ENCODE data around the gene RALBP1.

DNA sequence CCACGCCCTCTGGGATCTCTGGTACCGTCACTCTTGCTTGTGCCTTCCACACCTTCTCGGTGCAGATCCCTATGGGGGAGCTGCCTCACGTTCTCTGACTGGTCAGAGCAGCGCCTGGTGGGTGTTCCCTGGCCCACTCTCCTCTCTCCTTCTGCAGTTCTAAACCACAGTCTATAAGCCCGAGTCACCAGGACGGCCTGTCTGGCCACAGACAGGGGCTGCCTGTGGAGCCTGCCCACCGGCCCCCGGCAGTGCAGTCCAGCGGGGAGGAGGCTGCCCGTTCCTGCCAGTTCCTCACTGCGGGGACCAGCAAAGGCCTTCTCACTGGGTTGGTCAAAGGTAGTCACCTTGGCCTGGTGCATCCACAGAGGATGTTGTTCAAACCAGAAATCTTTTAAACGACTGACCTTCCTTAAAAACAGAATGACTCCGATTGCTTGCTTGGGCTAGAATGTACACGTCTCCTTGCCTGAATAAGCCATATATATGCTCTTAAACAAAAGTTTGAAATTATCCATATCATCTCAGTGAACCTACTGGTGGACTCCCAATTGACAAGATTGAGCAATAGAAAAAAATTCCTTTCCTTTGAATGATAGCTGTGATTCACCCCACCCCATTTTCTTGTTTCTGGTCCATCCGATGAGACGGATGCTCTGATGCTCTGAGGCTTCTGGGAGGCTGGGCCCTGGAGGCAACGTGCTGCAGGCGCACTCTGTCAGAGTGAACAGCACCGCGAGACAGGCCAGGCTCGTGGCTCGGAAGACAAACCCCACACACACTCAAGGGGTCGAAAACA is 61.2 kb downstream of the RALBP1 start:
- TF ChIP-seq, protein P1, sequence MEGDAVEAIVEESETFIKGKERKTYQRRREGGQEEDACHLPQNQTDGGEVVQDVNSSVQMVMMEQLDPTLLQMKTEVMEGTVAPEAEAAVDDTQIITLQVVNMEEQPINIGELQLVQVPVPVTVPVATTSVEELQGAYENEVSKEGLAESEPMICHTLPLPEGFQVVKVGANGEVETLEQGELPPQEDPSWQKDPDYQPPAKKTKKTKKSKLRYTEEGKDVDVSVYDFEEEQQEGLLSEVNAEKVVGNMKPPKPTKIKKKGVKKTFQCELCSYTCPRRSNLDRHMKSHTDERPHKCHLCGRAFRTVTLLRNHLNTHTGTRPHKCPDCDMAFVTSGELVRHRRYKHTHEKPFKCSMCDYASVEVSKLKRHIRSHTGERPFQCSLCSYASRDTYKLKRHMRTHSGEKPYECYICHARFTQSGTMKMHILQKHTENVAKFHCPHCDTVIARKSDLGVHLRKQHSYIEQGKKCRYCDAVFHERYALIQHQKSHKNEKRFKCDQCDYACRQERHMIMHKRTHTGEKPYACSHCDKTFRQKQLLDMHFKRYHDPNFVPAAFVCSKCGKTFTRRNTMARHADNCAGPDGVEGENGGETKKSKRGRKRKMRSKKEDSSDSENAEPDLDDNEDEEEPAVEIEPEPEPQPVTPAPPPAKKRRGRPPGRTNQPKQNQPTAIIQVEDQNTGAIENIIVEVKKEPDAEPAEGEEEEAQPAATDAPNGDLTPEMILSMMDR (IDR thresholded peaks at IDR 0.05 in 2 of 3, conservative IDR thresholded peaks at IDR 0.05 in 1 of 3; ENCODE audit: insufficient read depth in 2 of 3, low read depth in 1 of 3, low read length in 3 of 3): no peak
- TF ChIP-seq RCOR1 (IDR thresholded peaks at IDR 0.05; ENCODE audit: borderline replicate concordance in 1 of 2, low read depth in 2 of 2, low read length in 2 of 2) (no peak), ZC3H4 (CRISPR knock-in tag; IDR thresholded peaks at IDR 0.05; ENCODE audit: borderline replicate concordance) (no peak), ATF7 (IDR thresholded peaks at IDR 0.05) (no peak), SETDB1 (IDR thresholded peaks at IDR 0.05; ENCODE audit: low read length) (no peak), ZNF124 (CRISPR knock-in tag; IDR thresholded peaks at IDR 0.05) (no peak)
- TF ChIP-seq, protein P2, sequence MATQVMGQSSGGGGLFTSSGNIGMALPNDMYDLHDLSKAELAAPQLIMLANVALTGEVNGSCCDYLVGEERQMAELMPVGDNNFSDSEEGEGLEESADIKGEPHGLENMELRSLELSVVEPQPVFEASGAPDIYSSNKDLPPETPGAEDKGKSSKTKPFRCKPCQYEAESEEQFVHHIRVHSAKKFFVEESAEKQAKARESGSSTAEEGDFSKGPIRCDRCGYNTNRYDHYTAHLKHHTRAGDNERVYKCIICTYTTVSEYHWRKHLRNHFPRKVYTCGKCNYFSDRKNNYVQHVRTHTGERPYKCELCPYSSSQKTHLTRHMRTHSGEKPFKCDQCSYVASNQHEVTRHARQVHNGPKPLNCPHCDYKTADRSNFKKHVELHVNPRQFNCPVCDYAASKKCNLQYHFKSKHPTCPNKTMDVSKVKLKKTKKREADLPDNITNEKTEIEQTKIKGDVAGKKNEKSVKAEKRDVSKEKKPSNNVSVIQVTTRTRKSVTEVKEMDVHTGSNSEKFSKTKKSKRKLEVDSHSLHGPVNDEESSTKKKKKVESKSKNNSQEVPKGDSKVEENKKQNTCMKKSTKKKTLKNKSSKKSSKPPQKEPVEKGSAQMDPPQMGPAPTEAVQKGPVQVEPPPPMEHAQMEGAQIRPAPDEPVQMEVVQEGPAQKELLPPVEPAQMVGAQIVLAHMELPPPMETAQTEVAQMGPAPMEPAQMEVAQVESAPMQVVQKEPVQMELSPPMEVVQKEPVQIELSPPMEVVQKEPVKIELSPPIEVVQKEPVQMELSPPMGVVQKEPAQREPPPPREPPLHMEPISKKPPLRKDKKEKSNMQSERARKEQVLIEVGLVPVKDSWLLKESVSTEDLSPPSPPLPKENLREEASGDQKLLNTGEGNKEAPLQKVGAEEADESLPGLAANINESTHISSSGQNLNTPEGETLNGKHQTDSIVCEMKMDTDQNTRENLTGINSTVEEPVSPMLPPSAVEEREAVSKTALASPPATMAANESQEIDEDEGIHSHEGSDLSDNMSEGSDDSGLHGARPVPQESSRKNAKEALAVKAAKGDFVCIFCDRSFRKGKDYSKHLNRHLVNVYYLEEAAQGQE (IDR thresholded peaks at IDR 0.05; ENCODE audit: borderline replicate concordance): no peak
- TF ChIP-seq, protein P2 (CRISPR knock-in tag; IDR thresholded peaks at IDR 0.05; ENCODE audit: low read depth): no peak
- TF ChIP-seq, protein P3, sequence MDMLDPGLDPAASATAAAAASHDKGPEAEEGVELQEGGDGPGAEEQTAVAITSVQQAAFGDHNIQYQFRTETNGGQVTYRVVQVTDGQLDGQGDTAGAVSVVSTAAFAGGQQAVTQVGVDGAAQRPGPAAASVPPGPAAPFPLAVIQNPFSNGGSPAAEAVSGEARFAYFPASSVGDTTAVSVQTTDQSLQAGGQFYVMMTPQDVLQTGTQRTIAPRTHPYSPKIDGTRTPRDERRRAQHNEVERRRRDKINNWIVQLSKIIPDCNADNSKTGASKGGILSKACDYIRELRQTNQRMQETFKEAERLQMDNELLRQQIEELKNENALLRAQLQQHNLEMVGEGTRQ (CRISPR knock-in tag; IDR thresholded peaks at IDR 0.05): no peak

Measured in K562 (cell line).